ENCODE results near the gene AUTS2. TPM values are rescaled to one million over a fixed set of nuclear protein-coding genes. Genes with fewer than 3 reads are reported as not detected.

The AUTS2 gene
- total and polyA plus RNA-seq, 11 donors: 3.4 to 14.0 (median 7.3) TPM

DNA sequence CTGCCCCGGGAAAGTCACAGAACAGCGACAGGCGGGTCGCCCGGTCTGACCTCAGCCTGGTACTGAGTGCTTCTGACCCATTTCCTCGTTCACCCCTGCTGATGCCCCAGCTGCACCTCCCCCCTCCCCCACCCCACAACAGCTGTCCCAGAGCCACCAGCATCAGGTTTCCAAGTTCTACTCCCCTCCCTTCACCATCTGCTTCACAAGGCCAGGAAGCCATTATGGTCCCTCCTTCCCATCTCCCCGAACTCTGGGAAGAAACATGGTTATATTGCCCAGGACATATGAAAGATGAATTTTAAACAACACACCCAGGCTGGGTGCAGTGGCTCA lies 1231.8 kb downstream of the AUTS2 start:
- Histone ChIP-seq H3K4me3 (no peak overlapping the region), H3K27ac (no peak overlapping the region), H3K9me3 (peaks cover 0 to 5% (median 0%) of the 10 kb centered on the region in 12 donors), H3K27me3 (peaks cover 0 to 24% (median 4%) of the 10 kb centered on the region in 9 donors), H3K36me3 (no peaks in the 10 kb centered on the region), H3K4me1 (peaks cover 0 to 12% (median 2%) of the 10 kb centered on the region in 12 donors)
- TF ChIP-seq POLR2A (IDR thresholded peaks at IDR 0.05): no peak
- TF ChIP-seq, protein P1, sequence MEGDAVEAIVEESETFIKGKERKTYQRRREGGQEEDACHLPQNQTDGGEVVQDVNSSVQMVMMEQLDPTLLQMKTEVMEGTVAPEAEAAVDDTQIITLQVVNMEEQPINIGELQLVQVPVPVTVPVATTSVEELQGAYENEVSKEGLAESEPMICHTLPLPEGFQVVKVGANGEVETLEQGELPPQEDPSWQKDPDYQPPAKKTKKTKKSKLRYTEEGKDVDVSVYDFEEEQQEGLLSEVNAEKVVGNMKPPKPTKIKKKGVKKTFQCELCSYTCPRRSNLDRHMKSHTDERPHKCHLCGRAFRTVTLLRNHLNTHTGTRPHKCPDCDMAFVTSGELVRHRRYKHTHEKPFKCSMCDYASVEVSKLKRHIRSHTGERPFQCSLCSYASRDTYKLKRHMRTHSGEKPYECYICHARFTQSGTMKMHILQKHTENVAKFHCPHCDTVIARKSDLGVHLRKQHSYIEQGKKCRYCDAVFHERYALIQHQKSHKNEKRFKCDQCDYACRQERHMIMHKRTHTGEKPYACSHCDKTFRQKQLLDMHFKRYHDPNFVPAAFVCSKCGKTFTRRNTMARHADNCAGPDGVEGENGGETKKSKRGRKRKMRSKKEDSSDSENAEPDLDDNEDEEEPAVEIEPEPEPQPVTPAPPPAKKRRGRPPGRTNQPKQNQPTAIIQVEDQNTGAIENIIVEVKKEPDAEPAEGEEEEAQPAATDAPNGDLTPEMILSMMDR (IDR thresholded peaks at IDR 0.05): no peak
- 38 to 55% (median 43%) methylated on average over 7 of the region's 7 CpGs for WGBS, 4 donors
- no peak for ATAC-seq
- intact Hi-C loops (cut with DNase I): no loop called here
- DNase-seq: no peak

DNA sequence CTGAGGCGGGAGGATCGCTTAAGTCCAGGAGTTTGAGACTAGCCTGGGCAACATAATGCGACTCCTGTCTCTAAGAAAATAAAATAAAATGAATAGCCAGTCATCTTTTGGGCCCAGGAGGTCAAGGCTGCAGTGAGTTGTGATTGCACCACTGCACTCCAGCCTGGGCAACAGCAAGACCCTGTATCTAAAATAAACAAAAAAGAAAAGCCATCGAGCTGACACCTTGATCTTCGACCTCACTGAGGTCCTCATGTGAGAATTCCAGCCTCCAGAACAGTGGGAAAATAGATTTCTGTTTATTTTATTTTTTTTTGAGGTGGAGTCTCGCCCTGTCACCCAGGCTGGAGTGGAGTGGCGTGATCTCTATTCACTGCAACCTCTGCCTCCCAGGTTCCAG lies 1232.2 kb downstream of the AUTS2 start:
- peaks cover 0 to 5% (median 0%) of the 10 kb centered on the region in 12 donors for H3K9me3 ChIP-seq
- 79 to 88% (median 84%) methylated on average over 7 of the region's 7 CpGs for WGBS, 4 donors
- no peak for TF ChIP-seq POLR2A (IDR thresholded peaks at IDR 0.05)
- TF ChIP-seq, protein P1 (IDR thresholded peaks at IDR 0.05): no peak
- peaks cover 0 to 24% (median 4%) of the 10 kb centered on the region in 9 donors for H3K27me3 ChIP-seq
- no peaks in the 10 kb centered on the region for H3K36me3 ChIP-seq
- intact Hi-C loops (cut with DNase I): no loop called here
- peaks cover 0 to 12% (median 2%) of the 10 kb centered on the region in 12 donors for H3K4me1 ChIP-seq
- DNase-seq: no peak
- no peak overlapping the region for H3K27ac ChIP-seq
- ATAC-seq: no peak
- H3K4me3 ChIP-seq: no peak overlapping the region

DNA sequence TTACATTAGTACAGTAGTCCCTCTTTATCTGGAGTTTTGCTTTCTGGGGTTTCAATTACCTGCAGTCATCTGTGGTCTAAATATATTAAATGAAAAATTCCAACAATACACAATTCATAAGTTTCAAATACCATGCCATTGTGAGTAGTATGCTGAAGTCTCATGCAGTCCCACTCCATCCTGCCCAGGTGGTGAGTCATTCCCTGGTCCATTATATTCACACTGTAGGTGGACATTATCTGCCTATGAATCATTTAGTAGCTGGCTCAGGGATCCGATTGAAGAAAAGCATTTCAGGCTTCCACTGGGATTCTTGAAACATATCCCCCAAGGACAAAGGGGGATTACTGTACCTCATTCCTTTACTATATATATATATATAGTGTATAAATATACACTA lies 1235.5 kb downstream of the AUTS2 start:
- ATAC-seq: no peak
- Histone ChIP-seq H3K27ac (no peak overlapping the region), H3K4me3 (no peak overlapping the region), H3K27me3 (peaks cover 0 to 18% (median 4%) of the 10 kb centered on the region in 9 donors), H3K9me3 (no peaks in the 10 kb centered on the region), H3K4me1 (peaks cover 0 to 12% (median 2%) of the 10 kb centered on the region in 12 donors), H3K36me3 (no peaks in the 10 kb centered on the region)
- DNase-seq: no peak
- TF ChIP-seq, protein P1 (IDR thresholded peaks at IDR 0.05): no peak
- 61 to 68% (median 62%) methylated on average over 1 of the region's 1 CpG for WGBS, 4 donors
- intact Hi-C loops (cut with DNase I): no loop called here

DNA sequence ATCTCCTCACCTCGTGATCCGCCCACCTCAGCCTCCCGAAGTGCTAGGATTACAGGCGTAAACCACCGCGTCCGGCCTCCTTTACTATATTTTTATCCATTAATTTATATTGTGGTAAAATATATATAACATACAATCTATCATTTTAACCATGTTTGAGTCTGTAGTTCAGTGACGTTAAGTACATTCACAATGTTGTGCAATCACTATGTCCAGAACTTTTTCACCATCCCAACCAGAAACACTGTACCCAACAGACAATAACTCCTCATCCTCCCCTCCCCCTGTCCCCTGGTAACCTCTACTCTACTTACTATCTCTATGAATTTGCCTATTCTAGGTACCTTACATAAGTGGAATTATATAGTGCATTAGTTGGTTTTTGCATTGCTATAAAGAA lies 1236.1 kb downstream of the AUTS2 start:
- peaks cover 0 to 6% (median under 1%) of the 10 kb centered on the region in 12 donors for H3K4me1 ChIP-seq

More for the DNA sequence above, 1236.1 kb downstream of the AUTS2 start:
- peaks cover 0 to 16% (median 0%) of the 10 kb centered on the region in 9 donors for H3K27me3 ChIP-seq
- no peak for ATAC-seq
- TF ChIP-seq POLR2A (IDR thresholded peaks at IDR 0.05): no peak
- TF ChIP-seq, protein P1 (IDR thresholded peaks at IDR 0.05): no peak
- intact Hi-C loops (cut with DNase I): no loop called here
- no peak overlapping the region for H3K27ac ChIP-seq
- H3K9me3 ChIP-seq: no peaks in the 10 kb centered on the region
- H3K4me3 ChIP-seq: no peak overlapping the region
- DNase-seq: no peak
- WGBS, 4 donors: 84 to 98% (median 94%) methylated on average over 8 of the region's 8 CpGs
- H3K36me3 ChIP-seq: no peaks in the 10 kb centered on the region
